ENCODE data around the gene GRIK2. TPM values are rescaled to one million over a fixed set of nuclear protein-coding genes. Genes with fewer than 3 reads are reported as not detected.

Gene GRIK2
- total RNA-seq, 1 experiment from 2014 or later, result 0.97 TPM

- no peaks in the 10 kb centered on the region for H3K27me3 ChIP-seq (replicated peaks)
- H3K9me3 ChIP-seq (replicated peaks), result no peaks in the 10 kb centered on the region
- H3K4me1 ChIP-seq (replicated peaks), result no peaks in the 10 kb centered on the region
- no peak overlapping the region for H3K27ac ChIP-seq
- no peak for DNase-seq (ENCODE audit: low read depth in 1 of 2, low spot score in 2 of 2)
- no peak overlapping the region for H3K4me3 ChIP-seq
- H3K36me3 ChIP-seq, result no peaks in the 10 kb centered on the region
These were observed 58.5 kb downstream of the GRIK2 start for GRCh38 chr6:101451981-101452380.

GRCh38 chr6:101453221-101453620 is 59.7 kb downstream of the GRIK2 start:
- DNase-seq (ENCODE audit: low read depth in 1 of 2, low spot score in 2 of 2), result no peak
- H3K36me3 ChIP-seq, result no peaks in the 10 kb centered on the region
- H3K4me1 ChIP-seq (replicated peaks), result no peaks in the 10 kb centered on the region
- H3K27ac ChIP-seq, result no peak overlapping the region
- no peaks in the 10 kb centered on the region for H3K9me3 ChIP-seq (replicated peaks)
- H3K4me3 ChIP-seq, result no peak overlapping the region
- no peaks in the 10 kb centered on the region for H3K27me3 ChIP-seq (replicated peaks)

GRCh38 chr6:101454106-101454676 is 60.7 kb downstream of the GRIK2 start:
- no peak for DNase-seq (ENCODE audit: low read depth in 1 of 2, low spot score in 2 of 2)
- Histone ChIP-seq H3K4me1 (replicated peaks) (no peaks in the 10 kb centered on the region), H3K27me3 (replicated peaks) (no peaks in the 10 kb centered on the region), H3K4me3 (no peak overlapping the region), H3K36me3 (no peaks in the 10 kb centered on the region), H3K27ac (no peak overlapping the region), H3K9me3 (replicated peaks) (no peaks in the 10 kb centered on the region)

- Histone ChIP-seq H3K4me3 (no peak overlapping the region), H3K9me3 (replicated peaks) (no peaks in the 10 kb centered on the region), H3K27me3 (replicated peaks) (no peaks in the 10 kb centered on the region), H3K36me3 (no peaks in the 10 kb centered on the region), H3K27ac (no peak overlapping the region), H3K4me1 (replicated peaks) (no peaks in the 10 kb centered on the region)
- DNase-seq (ENCODE audit: low read depth in 1 of 2, low spot score in 2 of 2), result no peak
These were observed 64.8 kb downstream of the GRIK2 start for GRCh38 chr6:101458336-101458735.

- Histone ChIP-seq H3K4me1 (replicated peaks) (no peaks in the 10 kb centered on the region), H3K27me3 (replicated peaks) (no peaks in the 10 kb centered on the region), H3K4me3 (no peak overlapping the region), H3K9me3 (replicated peaks) (no peaks in the 10 kb centered on the region), H3K36me3 (no peaks in the 10 kb centered on the region), H3K27ac (no peak overlapping the region)
- DNase-seq (ENCODE audit: low read depth in 1 of 2, low spot score in 2 of 2), result no peak
These were observed 65.3 kb downstream of the GRIK2 start for GRCh38 chr6:101458826-101459225.

- H3K4me1 ChIP-seq (replicated peaks), result no peaks in the 10 kb centered on the region
- DNase-seq (ENCODE audit: low read depth in 1 of 2, low spot score in 2 of 2), result no peak
These were observed 69.1 kb downstream of the GRIK2 start for GRCh38 chr6:101462576-101462975.

GRCh38 chr6:101465863-101466262 is 72.4 kb downstream of the GRIK2 start:
- H3K4me1 ChIP-seq (replicated peaks), result no peaks in the 10 kb centered on the region
- no peak overlapping the region for H3K27ac ChIP-seq
- no peaks in the 10 kb centered on the region for H3K36me3 ChIP-seq
- H3K4me3 ChIP-seq, result no peak overlapping the region
- no peak for DNase-seq (ENCODE audit: low read depth in 1 of 2, low spot score in 2 of 2)
- H3K9me3 ChIP-seq (replicated peaks), result no peaks in the 10 kb centered on the region
- no peaks in the 10 kb centered on the region for H3K27me3 ChIP-seq (replicated peaks)

More at GRCh38 chr6:101462576-101462975, 69.1 kb downstream of the GRIK2 start:
- Histone ChIP-seq H3K4me3 (no peak overlapping the region), H3K27ac (no peak overlapping the region), H3K9me3 (replicated peaks) (no peaks in the 10 kb centered on the region), H3K36me3 (no peaks in the 10 kb centered on the region), H3K27me3 (replicated peaks) (no peaks in the 10 kb centered on the region)

- Histone ChIP-seq H3K27me3 (replicated peaks) (no peaks in the 10 kb centered on the region), H3K9me3 (replicated peaks) (no peaks in the 10 kb centered on the region), H3K27ac (no peak overlapping the region), H3K4me3 (no peak overlapping the region), H3K36me3 (no peaks in the 10 kb centered on the region), H3K4me1 (replicated peaks) (no peaks in the 10 kb centered on the region)
- no peak for DNase-seq (ENCODE audit: low read depth in 1 of 2, low spot score in 2 of 2)
These were observed 83.9 kb downstream of the GRIK2 start for GRCh38 chr6:101477436-101477835.

- DNase-seq (ENCODE audit: low read depth in 1 of 2, low spot score in 2 of 2), result no peak
- H3K4me3 ChIP-seq, result no peak overlapping the region
- H3K27ac ChIP-seq, result no peak overlapping the region
- no peaks in the 10 kb centered on the region for H3K36me3 ChIP-seq
- H3K4me1 ChIP-seq (replicated peaks), result no peaks in the 10 kb centered on the region
- no peaks in the 10 kb centered on the region for H3K9me3 ChIP-seq (replicated peaks)
- H3K27me3 ChIP-seq (replicated peaks), result no peaks in the 10 kb centered on the region
These were observed 85.4 kb downstream of the GRIK2 start for GRCh38 chr6:101478891-101479290.

GRCh38 chr6:101482606-101483005 is 89.1 kb downstream of the GRIK2 start:
- no peaks in the 10 kb centered on the region for H3K4me1 ChIP-seq (replicated peaks)
- no peak for DNase-seq (ENCODE audit: low read depth in 1 of 2, low spot score in 2 of 2)
- H3K9me3 ChIP-seq (replicated peaks), result no peaks in the 10 kb centered on the region
- H3K27me3 ChIP-seq (replicated peaks), result no peaks in the 10 kb centered on the region
- no peak overlapping the region for H3K27ac ChIP-seq
- no peak overlapping the region for H3K4me3 ChIP-seq
- H3K36me3 ChIP-seq, result no peaks in the 10 kb centered on the region

GRCh38 chr6:101484781-101485180 is 91.3 kb downstream of the GRIK2 start:
- no peak for DNase-seq (ENCODE audit: low read depth in 1 of 2, low spot score in 2 of 2)
- no peak overlapping the region for H3K4me3 ChIP-seq

GRCh38 chr6:101486124-101486523 is 92.6 kb downstream of the GRIK2 start:
- Histone ChIP-seq H3K27me3 (replicated peaks) (no peaks in the 10 kb centered on the region), H3K4me3 (no peak overlapping the region), H3K27ac (no peak overlapping the region), H3K4me1 (replicated peaks) (no peaks in the 10 kb centered on the region), H3K9me3 (replicated peaks) (no peaks in the 10 kb centered on the region), H3K36me3 (no peaks in the 10 kb centered on the region)
- DNase-seq (ENCODE audit: low read depth in 1 of 2, low spot score in 2 of 2), result no peak

More at GRCh38 chr6:101484781-101485180, 91.3 kb downstream of the GRIK2 start:
- Histone ChIP-seq H3K4me1 (replicated peaks) (no peaks in the 10 kb centered on the region), H3K9me3 (replicated peaks) (no peaks in the 10 kb centered on the region), H3K36me3 (no peaks in the 10 kb centered on the region), H3K27ac (no peak overlapping the region), H3K27me3 (replicated peaks) (no peaks in the 10 kb centered on the region)

- no peaks in the 10 kb centered on the region for H3K27me3 ChIP-seq (replicated peaks)
- H3K27ac ChIP-seq, result no peak overlapping the region
- no peak overlapping the region for H3K4me3 ChIP-seq
- H3K36me3 ChIP-seq, result no peaks in the 10 kb centered on the region
- no peak for DNase-seq (ENCODE audit: low read depth in 1 of 2, low spot score in 2 of 2)
- no peaks in the 10 kb centered on the region for H3K4me1 ChIP-seq (replicated peaks)
- no peaks in the 10 kb centered on the region for H3K9me3 ChIP-seq (replicated peaks)
These were observed 93.2 kb downstream of the GRIK2 start for GRCh38 chr6:101486726-101487125.

- Histone ChIP-seq H3K4me3 (no peak overlapping the region), H3K27ac (no peak overlapping the region), H3K4me1 (replicated peaks) (no peaks in the 10 kb centered on the region), H3K27me3 (replicated peaks) (no peaks in the 10 kb centered on the region), H3K36me3 (no peaks in the 10 kb centered on the region), H3K9me3 (replicated peaks) (no peaks in the 10 kb centered on the region)
- DNase-seq (ENCODE audit: low read depth in 1 of 2, low spot score in 2 of 2), result no peak
These were observed 95.9 kb downstream of the GRIK2 start for GRCh38 chr6:101489456-101489855.

- Histone ChIP-seq H3K36me3 (no peaks in the 10 kb centered on the region), H3K4me1 (replicated peaks) (no peaks in the 10 kb centered on the region), H3K27ac (no peak overlapping the region), H3K27me3 (replicated peaks) (no peaks in the 10 kb centered on the region), H3K9me3 (replicated peaks) (no peaks in the 10 kb centered on the region), H3K4me3 (no peak overlapping the region)
- no peak for DNase-seq (ENCODE audit: low read depth in 1 of 2, low spot score in 2 of 2)
These were observed 97.3 kb downstream of the GRIK2 start for GRCh38 chr6:101490857-101491256.
